ENCODE measurements around the gene PRKCE.

- TF ChIP-seq CTCF (IDR thresholded peaks at IDR 0.05) (no peak), POLR2A (IDR thresholded peaks at IDR 0.05) (no peak)
Measured at GRCh38 chr2:46194856-46195255, 543.4 kb downstream of the PRKCE start.
